NCI-H187 treated with DMSO at 0.1 percent for 48 hours (cell line): ENCODE data around the gene DUOX1.
"Not testable (repeated sequence)": the region's sequence is repeated elsewhere in the genome, so short reads cannot be mapped to it uniquely, and the experiment has no call there.

Experiments
- DNase-seq: peaks from one replicate; lab custom pipeline; 2025; lab: John Stamatoyannopoulos, UW

Gene DUOX1

DNA sequence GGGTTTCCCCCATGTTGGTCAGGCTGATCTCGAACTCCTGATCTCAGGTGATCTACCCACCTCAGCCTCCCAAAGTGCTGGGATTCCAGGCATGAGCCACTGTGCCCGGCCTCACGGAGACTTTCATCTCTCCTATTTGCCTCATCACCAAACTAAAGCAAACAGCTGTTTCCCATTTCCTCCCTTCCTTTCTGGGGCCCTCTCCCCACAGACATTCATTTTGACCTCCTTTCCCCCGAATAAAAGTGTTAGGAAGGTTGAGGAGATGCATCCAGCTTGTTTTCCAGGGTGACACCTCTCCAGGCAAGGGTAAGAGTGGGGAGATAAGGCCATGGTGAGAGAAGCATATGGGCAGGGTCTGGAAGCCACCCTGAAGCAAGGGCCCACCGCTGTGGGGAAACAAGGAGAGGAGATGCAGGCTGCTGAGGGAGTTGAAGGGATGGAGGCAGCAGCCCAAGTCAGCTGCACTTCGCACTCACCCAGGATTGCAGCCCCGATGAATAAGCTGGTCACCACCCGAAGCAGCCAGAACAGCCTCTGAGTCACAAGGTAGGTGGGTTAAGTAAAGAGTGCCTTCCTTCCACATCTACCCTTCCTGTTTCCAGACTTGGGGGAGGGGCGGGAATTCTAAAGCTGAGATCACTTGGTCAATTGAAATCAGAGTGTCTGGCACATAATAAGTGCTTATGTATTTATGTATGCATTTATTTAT lies 7.9 kb upstream of the DUOX1 start:
- DNase-seq, result no peak

DNA sequence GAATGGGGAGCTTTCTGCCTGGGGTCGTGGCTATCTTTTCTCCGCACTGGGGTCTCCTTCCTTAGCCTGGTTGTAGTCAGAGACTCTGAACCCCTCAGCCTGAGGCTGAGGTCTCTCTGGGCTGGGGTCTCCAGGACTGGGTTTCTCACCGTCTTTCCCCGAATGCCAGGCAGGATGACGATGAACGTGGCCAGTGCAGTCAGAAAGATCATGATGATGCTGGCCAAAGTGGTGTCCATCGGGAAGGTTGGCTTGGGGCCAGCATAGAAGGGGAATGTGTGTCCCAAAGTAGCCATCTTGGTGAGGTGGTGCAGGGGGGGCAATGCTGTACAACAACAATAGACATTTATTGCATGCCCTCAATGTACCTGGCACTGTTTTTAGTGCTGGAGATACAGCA lies 7.1 kb upstream of the DUOX1 start:
- no peak for DNase-seq

DNA sequence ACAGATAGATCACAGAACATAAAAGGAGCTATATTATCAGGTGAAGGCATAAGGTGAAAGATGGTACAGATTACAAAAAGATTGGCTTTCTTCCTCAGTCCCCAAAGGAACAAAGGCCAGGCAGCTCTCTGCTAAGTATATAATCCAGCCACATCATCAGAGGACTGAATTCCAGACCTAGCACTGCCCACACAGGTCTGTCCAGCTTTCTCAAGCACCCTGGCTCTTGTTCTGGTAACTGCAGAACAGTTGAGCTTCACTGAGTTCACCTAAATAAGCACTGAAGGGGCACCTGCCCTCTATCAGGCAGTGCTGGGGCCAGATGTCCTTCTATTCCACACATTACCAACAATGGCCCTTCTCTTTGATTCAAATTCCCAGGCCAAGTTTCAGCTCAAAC lies 6.4 kb upstream of the DUOX1 start:
- DNase-seq, result no peak

DNA sequence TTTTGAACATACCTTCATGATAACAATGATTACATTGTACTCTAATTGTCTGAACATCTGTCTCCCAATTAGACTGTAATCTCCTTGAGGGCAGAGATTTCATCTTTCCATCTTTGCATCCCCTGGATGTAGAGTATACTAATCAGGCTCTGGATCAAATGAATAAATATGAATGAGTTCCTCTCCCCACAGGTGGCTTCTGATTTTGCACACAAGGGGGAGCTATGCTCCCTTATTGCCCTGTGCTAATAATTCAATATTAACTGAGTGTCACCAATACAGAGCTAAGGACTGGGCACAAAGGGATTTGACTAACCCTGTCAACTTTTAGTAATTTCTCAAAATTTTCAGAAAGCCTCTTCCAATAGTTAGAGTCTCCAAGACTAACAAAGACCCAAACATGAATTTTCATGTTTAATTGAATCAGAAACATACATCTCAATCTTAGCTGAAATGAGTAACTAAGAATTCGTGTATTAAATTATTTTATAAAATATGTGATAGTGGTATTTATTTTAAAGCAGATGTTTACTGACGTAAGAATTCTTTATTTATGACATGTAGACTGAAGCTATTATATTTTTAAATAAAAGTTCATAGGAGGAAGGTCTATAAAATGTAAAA lies 3.1 kb upstream of the DUOX1 start:
- no peak for DNase-seq

DNA sequence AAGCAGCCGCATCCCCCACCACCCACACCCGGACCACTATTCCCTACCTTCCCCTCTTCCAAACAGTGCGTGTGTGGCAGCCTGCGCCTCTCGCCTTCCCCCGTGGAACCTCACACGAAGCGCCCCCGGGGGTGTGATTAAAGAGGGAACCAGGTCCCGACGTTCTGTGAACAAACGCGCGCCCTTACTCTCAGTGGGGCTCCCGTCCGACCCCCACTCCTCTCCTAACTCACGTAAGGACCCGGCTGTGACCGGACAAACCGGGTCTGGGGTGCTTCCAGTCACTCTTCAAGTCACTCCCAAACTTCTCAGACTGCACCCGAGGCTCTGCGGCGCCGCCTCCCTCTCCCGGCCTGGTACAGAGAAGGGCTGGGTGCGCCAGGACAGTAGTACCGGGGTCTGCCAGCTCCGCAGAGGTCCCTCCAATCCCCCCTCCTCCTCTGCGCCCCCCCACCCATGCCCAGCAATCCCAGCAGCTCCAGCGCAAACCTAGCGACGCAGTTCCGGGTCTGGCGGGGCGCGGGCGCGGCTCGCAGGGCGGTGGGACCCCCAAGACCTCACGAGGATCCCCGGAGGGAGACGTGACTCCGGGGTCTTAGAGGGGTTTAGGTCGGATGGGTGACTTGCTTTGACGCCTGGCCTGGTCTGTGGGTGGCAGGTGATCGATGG lies 689 bp upstream of the DUOX1 start:
- no peak for DNase-seq

DNA sequence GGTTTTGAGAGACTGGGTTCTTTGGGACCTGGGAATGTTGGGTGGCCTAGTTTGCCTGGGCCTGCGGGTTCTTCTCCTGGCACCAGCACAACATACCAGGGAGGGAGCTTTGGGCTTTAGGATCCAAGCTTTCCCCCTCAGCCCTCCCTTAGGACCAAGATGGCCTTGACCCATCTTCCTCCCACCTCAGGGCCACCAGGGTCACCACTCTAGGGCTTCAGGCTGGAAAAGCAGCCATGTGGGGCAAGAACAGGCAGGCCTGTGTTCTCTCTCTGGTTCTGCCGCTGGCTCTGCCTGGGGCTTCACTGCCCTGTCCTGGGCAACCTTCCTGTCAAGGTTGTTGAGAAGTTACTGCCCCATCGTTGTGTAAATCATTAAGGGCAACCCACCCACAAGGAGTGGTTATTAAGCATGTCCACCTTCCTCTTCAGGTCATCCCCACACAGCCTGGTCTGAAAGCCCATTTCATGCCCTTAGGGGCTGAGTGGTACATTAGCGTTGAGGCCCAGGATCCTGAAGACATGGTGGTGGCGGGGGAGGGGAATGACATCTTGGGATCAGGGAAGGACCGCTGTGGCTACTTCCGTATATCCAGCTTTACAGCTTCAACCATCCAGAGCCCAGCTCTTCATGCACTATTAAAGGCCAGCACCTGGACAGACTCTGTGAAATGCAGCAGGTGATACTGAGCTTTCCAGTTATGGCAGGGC lies 652 bp downstream of the DUOX1 start:
- no peak for DNase-seq

DNA sequence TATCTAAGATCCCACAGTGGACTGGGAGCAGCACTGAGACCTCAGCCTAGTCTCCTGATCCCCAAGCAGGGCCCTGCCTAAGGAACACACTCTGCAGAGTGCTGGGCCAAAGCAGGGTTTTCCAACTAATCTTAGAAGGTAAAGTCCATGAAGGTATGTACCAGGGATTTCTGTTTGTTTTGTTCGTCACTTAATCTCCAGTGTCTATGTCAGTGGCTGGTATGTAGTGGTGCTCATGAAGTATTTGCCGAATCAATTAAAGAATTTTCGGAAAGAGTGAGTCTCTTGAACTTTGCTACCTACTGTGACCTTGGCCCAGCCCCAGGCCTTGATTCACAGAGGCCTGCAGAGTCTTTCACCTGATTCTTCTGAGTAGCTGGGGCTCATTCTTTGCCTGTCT lies 1.7 kb downstream of the DUOX1 start:
- no peak for DNase-seq

DNA sequence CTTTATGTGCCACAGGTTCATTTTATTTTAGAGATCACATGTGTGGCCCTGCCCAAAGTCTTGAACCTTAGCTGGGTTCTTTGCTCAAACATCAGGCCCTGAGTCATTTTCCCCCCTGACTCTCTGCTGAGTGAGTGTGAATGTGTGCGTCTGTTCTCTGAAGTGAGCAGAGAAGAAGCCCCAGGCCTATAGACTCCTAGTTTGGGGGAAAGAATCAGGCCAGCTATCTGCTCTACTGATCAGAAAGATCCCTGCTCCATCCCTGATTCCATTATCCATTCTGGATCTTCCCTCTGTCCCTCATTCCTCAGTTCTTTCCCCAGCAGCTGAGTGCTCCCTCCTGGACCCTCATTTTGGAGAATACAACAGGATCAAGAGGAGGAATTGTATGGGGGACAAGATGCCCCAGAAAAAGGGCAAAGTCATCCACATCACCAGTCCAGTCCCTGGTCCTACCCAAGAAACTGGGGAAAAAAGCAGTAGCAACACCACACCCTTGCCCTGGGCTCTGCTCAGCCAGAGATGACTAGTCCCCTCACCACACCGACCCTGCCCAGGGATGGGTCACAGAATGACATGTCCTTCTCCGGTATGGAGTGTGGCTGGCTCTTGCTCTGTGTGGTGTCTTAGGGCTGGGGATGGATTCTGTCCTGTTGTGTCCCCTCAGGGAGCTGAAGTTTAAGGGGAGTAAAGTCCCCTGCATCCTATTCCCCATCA lies 3.2 kb downstream of the DUOX1 start:
- DNase-seq, result no peak

DNA sequence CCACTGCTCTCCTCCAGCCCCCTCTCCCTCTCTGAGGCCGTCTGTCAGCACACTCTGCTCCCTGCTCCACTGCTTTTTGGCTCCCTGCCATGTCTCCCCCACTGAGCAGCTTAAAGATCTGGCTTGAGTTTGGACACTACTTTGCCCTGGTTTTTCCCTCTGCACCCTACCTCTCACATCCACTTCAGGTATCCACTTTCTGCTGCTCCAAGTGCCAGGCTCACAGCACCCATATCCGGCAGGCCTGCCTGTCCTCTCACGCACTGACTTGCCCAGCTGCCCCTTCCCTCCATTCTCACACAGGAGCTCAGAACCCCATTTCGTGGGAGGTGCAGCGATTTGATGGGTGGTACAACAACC lies 3.7 kb downstream of the DUOX1 start:
- no peak for DNase-seq

DNA sequence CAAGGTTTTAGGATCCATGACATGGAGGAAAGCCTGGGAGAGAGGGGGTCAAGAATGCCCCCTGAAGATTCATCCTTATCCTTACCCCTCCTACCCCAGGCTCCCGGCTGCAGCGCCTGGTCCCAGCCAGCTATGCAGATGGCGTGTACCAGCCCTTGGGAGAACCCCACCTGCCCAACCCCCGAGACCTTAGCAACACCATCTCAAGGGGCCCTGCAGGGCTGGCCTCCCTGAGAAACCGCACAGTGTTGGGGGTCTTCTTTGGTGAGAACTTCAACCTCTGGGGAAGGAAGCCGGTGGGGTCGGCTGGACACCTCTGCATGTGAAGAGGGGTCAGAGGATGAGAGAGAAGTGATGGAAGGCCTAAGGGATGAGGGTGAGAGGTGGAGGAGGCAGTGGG lies 4.3 kb downstream of the DUOX1 start:
- DNase-seq, result no peak

DNA sequence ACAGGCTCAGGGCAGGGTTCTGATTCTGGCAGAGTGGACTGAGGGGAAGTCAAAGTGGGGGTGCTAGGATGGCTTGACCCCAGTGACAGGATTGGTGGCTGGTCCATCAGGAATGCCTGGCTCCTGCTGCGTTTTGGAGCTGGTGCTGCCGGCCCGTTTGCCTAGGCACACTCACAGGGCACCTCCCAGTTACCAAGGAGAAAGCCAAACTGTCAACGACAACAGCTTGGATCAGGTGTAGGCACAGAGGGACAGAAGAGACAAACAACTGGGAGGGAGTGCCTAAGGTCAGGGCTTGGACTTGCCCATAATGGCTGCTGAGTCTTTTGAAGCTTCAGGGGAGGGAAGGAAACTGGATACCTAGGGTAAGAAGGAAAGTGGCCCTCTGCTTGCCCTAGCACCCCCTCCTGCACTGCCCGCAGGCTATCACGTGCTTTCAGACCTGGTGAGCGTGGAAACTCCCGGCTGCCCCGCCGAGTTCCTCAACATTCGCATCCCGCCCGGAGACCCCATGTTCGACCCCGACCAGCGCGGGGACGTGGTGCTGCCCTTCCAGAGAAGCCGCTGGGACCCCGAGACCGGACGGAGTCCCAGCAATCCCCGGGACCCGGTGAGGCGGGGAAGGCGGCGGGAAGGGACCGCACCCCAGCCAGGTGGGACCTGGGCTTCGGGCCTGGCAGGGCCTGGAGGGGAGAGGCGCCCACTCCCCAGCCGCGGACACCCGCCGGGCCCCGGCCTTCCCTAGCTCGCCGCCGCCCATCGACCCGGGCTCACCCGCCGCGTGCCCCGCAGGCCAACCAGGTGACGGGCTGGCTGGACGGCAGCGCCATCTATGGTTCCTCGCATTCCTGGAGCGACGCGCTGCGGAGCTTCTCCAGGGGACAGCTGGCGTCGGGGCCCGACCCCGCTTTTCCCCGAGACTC lies 5.1 kb downstream of the DUOX1 start:
- DNase-seq, result no peak

DNA sequence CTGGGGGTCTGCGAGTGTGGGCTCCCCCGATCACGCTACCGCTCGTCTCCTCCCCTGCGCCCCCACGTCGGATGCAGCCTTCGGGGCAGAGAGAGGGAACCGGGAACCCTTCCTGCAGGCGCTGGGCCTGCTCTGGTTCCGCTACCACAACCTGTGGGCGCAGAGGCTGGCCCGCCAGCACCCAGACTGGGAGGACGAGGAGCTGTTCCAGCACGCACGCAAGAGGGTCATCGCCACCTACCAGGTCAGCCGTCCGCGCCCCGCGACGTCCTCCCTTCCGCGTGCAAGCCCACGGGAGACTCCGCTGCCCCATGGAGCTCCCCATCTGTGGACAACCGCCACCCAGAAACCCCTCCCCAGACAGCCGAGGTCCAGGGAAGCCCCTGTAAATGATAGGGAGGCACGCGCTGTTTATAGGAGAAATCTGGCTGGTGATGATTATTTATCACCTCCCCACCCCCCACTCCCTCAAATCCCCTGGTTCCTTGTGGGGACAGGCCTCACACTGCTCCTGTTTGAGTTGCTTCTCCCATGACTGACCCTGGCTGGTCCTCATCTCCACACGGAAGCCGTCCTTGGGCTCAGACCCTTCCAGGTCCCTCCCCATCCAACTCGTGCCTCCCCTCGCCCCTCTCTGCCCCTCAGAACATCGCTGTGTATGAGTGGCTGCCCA lies 6.0 kb downstream of the DUOX1 start:
- not testable (repeated sequence) for DNase-seq

DNA sequence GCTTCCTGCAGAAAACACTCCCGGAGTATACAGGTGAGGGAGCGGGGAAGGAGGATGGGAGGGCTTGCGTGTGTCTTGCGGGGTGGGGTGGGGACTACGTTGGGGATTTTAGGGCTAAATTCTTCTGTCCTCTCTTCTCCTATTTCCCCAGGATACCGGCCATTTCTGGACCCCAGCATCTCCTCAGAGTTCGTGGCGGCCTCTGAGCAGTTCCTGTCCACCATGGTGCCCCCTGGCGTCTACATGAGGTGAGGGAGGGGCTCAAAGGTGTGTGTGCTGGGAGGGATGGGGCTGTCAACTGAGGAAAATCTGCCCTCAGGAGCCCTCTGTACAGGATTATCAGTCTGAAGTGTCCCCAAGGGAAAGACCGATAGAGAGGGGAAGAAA lies 6.6 kb downstream of the DUOX1 start:
- no peak for DNase-seq

DNA sequence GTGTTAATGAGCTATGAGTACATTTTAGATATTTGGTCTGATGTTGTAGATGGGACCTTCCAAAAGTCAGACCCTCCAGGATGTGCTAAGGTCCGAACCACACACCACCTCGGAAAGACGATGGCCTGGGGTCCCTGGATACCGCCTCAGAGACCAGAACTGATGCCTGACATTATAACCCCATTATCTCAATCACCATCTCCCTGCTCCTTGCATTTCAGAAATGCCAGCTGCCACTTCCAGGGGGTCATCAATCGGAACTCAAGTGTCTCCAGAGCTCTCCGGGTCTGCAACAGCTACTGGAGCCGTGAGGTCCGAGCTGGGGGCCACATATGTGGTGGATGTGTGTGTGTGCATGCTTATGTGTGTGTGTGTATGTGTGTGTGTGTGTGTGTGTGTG lies 7.9 kb downstream of the DUOX1 start:
- no peak for DNase-seq

DNA sequence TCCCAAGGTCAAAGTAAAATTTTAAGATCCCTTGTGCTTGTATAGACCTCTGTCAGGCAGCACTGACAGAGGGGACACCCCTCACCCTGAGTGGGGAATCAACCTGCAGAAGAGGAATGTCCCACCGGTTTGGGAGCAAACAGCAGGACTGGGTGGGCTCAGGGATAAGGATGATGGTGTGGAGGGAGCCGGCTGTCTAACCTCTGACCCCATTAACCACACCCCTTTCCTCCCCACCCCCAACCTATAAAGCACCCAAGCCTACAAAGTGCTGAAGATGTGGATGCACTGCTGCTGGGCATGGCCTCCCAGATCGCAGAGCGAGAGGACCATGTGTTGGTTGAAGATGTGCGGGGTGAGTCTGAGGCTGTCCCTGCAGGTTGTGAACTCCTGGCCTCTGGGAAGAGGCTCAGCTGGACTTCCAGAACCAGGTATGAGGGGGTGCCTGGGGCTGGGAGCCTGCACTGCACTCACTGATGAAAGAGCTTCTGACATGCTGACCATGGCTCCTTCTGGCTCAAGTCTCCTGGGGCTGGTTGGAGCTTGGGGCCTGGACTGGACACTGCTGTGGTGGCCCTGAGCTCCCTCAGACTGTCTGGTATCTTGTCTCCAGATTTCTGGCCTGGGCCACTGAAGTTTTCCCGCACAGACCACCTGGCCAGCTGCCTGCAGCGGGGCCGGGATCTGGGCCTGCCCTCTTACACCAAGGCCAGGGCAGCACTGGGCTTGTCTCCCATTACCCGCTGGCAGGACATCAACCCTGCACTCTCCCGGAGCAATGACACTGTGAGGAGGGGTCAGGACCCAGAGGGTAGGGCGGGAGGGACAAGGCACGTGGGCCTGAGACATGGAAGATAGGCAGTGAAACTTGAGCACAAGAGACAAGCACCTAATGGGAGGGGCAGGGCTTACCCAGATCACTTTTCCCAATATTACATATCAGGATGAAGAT lies 9.3 kb downstream of the DUOX1 start:
- DNase-seq, result no peak

DNA sequence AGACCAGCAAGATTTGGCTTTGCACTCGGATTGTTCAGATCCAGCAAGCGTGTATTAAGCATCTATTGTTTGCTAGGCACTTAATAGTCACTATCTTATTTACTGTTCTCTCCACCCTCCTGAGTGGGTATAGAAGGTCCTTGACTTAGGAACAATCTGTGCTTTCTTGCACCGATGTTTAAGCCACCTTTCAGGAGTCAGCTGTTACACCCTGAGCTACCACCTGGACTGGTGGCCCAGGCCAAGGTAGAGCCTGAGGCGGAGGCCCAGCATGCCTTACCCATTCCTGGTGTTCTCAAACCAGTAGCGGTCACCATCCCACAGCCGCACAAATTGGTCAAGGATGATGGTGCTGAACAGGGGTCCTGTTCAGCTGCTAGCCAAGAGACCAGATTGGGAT lies 10.0 kb downstream of the DUOX1 start:
- no peak for DNase-seq

DNA sequence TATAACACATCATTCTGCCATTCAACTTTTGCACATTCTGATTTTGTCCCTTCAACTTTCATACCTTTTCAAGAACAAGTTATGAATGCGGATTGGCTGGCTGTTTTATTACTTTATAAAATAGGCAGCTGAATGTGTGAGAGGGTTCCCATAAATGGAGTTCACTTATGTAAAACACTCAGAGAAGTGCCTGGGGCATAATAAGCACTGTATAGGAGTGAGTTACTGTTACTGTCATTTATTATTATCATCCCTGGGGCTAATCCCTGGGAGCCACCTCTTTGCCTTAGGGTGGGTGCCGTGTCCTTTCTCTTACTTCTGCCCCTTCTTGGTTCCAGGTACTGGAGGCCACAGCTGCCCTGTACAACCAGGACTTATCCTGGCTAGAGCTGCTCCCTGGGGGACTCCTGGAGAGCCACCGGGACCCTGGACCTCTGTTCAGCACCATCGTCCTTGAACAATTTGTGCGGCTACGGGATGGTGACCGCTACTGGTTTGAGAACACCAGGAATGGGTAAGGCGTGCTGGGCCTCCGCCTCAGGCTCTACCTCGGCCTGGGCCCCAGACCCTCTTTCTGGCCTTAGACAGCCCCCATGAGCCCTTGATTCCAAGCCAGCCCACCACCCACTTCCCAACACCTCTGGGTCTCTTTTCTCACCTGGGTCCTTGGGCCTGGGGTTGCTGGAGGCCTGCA lies 10.9 kb downstream of the DUOX1 start:
- no peak for DNase-seq

DNA sequence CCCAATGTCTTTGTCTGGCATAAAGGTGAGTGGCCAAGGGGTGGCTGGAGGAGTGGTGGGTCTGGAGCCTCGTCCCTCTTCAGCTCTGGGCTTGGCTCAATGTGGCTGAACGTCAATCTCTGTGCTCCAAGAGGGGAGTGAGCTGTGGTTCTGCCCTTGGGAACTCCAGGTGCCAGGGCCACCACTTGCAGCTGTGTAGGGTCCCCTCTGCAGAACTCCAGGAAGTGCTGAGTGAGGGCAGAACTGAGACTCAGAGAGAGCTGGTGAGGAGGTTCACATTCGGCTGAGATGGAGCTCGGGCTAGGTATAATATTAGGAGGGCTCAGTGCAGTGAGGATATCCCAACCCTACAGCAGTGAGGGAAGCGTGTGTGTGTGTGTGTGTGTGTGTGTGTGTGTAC lies 11.6 kb downstream of the DUOX1 start:
- DNase-seq, result no peak

DNA sequence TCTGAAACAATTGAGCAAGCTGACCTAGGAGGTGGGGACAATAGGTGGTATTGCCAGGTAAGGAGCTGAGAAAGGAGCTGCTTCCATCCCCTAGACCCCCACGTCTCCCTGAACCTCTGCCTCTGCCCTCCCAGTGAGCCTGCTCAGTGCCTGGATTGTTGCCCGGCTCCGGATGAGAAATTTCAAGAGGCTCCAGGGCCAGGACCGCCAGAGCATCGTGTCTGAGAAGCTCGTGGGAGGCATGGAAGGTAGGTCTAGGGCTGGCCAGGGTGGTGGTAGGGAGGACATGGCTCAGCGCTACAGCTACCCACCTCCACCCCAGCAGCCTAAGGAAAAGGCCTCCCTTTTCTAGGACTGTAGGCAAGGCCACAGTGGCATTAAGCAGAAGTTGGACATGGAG lies 13.3 kb downstream of the DUOX1 start:
- DNase-seq, result no peak
